ENCODE measurements around the gene ATP13A4. TPM values are rescaled to one million over a fixed set of nuclear protein-coding genes. Genes with fewer than 3 reads are reported as not detected.

Gene ATP13A4
- total and polyA plus RNA-seq, 2 of the 8 experiments (the other 6 are each of a cell fraction or from before 2014, with no cell fraction given) = 0.12 TPM; not detected in 1

- no peak overlapping the region for H3K23ac ChIP-seq (ENCODE audit: insufficient read length)
- no peak overlapping the region for H2BK20ac ChIP-seq (ENCODE audit: low read length)
- H2AK5ac ChIP-seq (ENCODE audit: low read depth, low read length) = no peak overlapping the region
- H3K4me1 ChIP-seq (replicated peaks in 1 of 4; ENCODE audit: control insufficient read depth in 3 of 4, insufficient read depth in 4 of 4, low read length in 3 of 4) = peaks cover 0 to 14% (median 11%) of the 10 kb centered on the region in 4 experiments; a peak in 3 of 7 replicates
- no peak overlapping the region for H2BK120ac ChIP-seq (replicated peaks; ENCODE audit: low read depth, low read length)
- H2BK12ac ChIP-seq (ENCODE audit: low read depth, low read length) = no peak overlapping the region
- no peak overlapping the region for H2AFZ ChIP-seq (ENCODE audit: low read length)
- no peak overlapping the region for H3K56ac ChIP-seq (replicated peaks; ENCODE audit: insufficient read length, low read depth, low read length)
- peak overlapping the region; percentile 13 for H4K5ac ChIP-seq (ENCODE audit: insufficient read length, low read depth, low read length)
- H4K20me1 ChIP-seq (replicated peaks in 1 of 2; ENCODE audit: control insufficient read depth in 1 of 2, insufficient read depth in 2 of 2, low read length in 2 of 2) = no peaks in the 10 kb centered on the region
- H3K27me3 ChIP-seq (replicated peaks in 1 of 4; ENCODE audit: control insufficient read depth in 3 of 4, extremely low read depth in 1 of 4, insufficient read depth in 3 of 4, low read length in 3 of 4) = no peaks in the 10 kb centered on the region
- peak overlapping the region; percentile 5 for H3K4ac ChIP-seq (replicated peaks; ENCODE audit: insufficient read length, low read depth, low read length)
- H3K79me2 ChIP-seq (ENCODE audit: control insufficient read depth in 1 of 2, insufficient read depth in 2 of 2, low read length in 2 of 2) = no peaks in the 10 kb centered on the region
- 0 out of 2 replicates have a peak overlapping the region, but pooled peaks have one; percentile 7 for H2BK5ac ChIP-seq (ENCODE audit: low read depth, low read length)
- no peak for TF ChIP-seq CTCF (IDR thresholded peaks at IDR 0.05; ENCODE audit: control extremely low read depth in 1 of 3, insufficient read depth in 1 of 3, low read depth in 1 of 3, low read length in 3 of 3)
- no peak for TF ChIP-seq EP300 (IDR thresholded peaks at IDR 0.05; ENCODE audit: borderline replicate concordance in 1 of 2, low read depth in 2 of 2, low read length in 2 of 2)
- no peak for TF ChIP-seq KDM4A (IDR thresholded peaks at IDR 0.05; ENCODE audit: low read depth, low read length, severe bottlenecking)
- no peak for TF ChIP-seq NANOG (IDR thresholded peaks at IDR 0.05; ENCODE audit: insufficient read depth, low read depth, low read length, poor library complexity, severe bottlenecking)
- no peak for TF ChIP-seq CREB1 (IDR thresholded peaks at IDR 0.05)
- no peak for TF ChIP-seq RNF2 (IDR thresholded peaks at IDR 0.05; ENCODE audit: borderline replicate concordance, low read depth, low read length, missing control alignments, poor library complexity, severe bottlenecking)
- TF ChIP-seq BACH1 (IDR thresholded peaks at IDR 0.05; ENCODE audit: low read length) = no peak
- TF ChIP-seq CEBPB (IDR thresholded peaks at IDR 0.05; ENCODE audit: low read depth, low read length) = no peak
- no peaks in the 10 kb centered on the region for H3K23me2 ChIP-seq (ENCODE audit: low read depth, low read length)
- CTCF ChIA-PET (ENCODE audit: partially characterized antibody) = interaction anchor here (0.6 kb wide), 1 partner anchor 843 kb away, joined by 3 read pairs; no protein-coding TSS in a partner anchor
- FAIRE-seq (no peak), DNase-seq (ENCODE audit: low read depth in 1 of 2, low spot score in 2 of 2) (peak in 1 of 2 experiments; percentile 20)
- H3K9ac ChIP-seq (replicated peaks in 1 of 4; ENCODE audit: extremely low read depth in 1 of 4, low read depth in 3 of 4, low read length in 3 of 4) = no peak overlapping the region
- peak overlapping the region; percentile 28 for H4K91ac ChIP-seq (replicated peaks; ENCODE audit: insufficient read length, low read length)
- H3K36me3 ChIP-seq (ENCODE audit: control insufficient read depth in 2 of 4, insufficient read depth in 4 of 4, low read length in 3 of 4) = no peaks in the 10 kb centered on the region
- no peak overlapping the region for H4K8ac ChIP-seq (ENCODE audit: extremely low read depth, insufficient read depth, low read length)
- H2BK15ac ChIP-seq (ENCODE audit: low read length) = no peak overlapping the region; the same call in 1 of the 2 replicates
- H3K4me3 ChIP-seq (ENCODE audit: extremely low read depth in 1 of 4, insufficient read depth in 2 of 4, low read depth in 3 of 4, low read length in 4 of 4) = no peak overlapping the region
- H3K4me2 ChIP-seq (ENCODE audit: insufficient read depth in 1 of 2, low read depth in 2 of 2, low read length in 2 of 2) = no peak overlapping the region
- no peak overlapping the region for H3K18ac ChIP-seq (ENCODE audit: extremely low read depth, low read length)
- no peaks in the 10 kb centered on the region for H3K79me1 ChIP-seq (ENCODE audit: low read depth, low read length)
- no peak overlapping the region for H3K27ac ChIP-seq (ENCODE audit: low read depth, low read length)
- WGBS, 2 experiments (ENCODE audit: extremely low coverage in 1 of 2, insufficient coverage in 1 of 2, insufficient read length in 1 of 2, insufficient replicate concordance in 2 of 2, low coverage in 1 of 2, low lambda C conversion rate in 2 of 2, missing lambda C conversion rate in 1 of 2) = 86% methylated on average over 6 of the region's 6 CpGs; no CpG with 5 or more reads in 1 of the 2 experiments
- POLR2A ChIA-PET (ENCODE audit: partially characterized antibody) = no interaction called here
- H3K9me3 ChIP-seq (ENCODE audit: insufficient read depth in 2 of 2, low read depth in 1 of 2, low read length in 1 of 2) = peaks cover 0 to 2% of the 10 kb centered on the region in 2 experiments; a peak in 1 of 4 replicates
- no peak overlapping the region for H3K14ac ChIP-seq (ENCODE audit: insufficient read length)
These were observed 166.3 kb downstream of the ATP13A4 start for GRCh38 chr3:193388361-193388760.
